ENCODE results near the gene AGAP2.

The AGAP2 gene

DNA sequence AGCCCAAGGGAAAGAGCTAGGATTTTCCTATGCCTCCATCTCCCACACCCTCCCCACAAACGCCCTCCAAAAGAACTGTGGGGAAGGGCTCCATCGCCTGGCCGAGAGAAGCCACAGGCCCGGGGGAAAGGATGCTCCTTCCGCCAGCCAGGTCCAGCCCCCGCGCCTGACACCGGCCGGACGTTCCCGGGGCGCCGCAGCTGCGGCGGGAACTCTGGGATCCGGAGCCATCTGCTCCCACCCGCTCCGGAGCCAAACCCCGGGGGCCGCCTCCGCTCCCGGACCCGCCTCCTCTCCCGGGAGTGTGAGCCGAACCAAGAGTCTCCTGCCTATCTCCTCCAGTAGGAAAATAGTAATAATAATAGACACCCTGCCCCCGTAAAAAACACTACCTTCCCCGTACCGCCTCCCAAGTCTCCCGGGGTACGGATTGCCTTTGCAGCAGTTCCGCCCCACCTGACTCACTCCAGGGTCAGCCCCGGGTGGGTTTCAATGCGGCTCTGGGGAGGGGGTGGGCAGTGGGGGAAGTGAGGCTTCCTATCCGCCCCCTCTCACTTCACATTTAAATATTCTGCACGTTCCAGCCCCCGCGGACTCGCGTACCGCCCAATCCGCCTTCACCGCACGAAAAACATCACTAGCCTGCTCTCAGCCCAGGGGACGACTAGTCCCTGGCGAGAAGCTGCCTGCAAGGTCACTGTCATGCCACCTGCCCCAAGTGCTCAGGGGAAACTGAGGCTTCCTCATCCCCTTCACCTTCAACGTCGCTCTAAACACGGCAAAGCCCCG lies 2.4 kb downstream of the AGAP2 start:
- no peak for DNase-seq

DNA sequence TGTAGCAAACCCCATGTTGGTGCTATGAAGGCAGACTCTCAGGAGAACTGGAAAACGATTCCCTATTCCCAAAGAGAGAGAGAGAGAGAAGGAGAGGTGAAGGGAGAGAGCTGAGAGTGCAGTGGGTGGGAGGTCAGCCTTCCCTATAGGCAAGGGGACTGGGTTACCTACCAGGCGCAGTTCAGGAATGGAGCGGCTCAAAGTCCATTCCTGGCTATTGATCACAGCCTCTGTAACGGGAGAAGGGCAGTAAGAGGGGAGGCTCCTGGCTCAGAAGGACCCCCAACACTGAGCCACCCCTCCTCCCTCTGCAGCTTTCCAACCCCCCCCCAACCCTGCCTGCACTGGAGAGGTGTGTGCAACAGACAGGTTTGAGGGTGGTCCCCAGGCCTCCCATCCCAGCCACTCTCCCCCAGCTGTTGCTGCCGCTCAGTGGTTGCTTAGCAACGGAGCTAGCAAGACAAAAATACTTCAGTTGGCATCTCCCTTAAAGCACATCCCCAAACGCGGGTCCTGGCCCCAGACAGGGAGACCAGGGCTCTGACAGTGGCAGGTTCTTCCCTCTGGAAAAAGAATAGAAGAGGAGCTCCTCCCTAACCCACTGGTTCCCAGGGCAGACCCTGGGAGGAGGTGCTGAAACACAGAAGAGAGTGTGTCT lies 3.2 kb downstream of the AGAP2 start:
- DNase-seq: no peak

DNA sequence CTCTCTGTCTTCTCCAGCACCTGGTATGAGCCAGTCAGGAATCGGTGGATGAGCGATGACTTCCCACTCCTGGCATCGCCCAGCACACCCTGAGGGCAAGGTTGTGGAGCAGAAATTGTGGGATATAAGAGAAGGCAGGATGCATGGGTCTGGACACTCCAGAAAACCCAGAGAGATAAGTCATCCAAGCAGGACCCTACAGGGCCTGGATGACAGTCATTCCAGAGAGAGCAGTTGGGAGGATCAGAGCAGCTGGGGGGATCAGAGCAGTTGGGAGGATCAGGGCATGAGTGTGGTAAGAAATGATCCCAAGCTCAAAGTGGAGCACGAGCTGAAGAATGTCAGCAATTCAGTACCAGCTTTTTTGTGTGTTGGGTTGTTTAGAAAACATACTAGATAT lies 4.0 kb downstream of the AGAP2 start:
- DNase-seq: no peak

DNA sequence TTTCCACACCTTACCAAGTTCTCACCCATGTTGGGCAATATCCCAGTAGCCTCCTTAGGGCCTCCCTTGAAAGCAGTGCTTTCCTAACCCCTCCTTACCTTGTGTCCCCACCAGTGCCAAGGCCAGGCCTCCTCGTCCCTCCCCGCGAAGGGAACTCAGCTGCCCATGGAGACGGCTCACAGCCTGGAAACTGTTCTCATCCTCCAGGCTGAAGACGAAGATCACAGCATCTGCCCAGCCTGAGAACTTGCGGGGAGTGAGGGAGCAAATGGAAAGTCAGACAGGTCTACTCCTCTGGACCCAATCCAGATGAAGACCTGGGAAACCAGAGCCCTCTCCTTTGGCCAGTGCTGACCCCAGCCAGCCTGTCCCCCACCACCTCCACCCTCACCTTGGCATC lies 4.6 kb downstream of the AGAP2 start:
- no peak for DNase-seq

DNA sequence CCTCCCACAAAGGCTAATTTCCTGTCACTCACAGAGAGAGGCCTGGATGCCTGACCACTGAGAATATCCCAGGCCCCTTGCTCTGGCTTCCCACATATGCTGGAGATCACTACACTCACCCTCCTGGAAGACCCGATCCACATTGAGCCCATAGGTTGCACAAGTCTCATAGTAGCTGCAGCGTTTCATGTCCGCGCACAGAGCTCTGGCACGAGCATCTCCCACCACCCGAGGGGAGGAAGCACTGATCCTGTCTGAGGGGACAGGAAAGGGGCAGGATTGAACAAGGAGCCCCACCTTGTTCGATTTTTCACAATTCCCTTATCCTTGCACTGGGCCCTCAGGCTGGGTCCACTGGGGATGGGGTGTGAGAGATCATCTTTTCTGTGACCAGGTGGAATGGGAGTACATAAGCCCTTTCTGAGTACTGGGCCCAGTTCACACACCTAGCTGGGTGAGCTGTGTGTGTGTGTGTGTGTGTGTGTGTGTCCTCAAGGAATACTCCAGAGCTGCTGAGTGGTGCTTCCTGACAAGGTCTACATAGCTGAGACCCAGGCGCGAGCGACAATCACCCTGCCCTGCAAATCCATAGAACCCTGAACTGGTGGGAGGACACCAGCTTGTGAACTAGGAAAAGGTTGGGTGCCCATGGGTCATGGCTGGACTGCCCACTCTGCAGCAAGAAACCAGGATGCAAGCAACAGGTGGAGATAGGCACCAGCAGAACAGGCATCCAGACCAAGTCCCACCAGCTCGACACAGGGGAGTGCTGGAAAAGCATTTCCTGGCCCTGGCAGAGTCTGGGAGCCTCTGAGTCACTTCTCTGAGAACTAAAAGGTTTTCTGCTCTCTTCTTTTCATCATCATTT lies 5.6 kb downstream of the AGAP2 start:
- DNase-seq: no peak

DNA sequence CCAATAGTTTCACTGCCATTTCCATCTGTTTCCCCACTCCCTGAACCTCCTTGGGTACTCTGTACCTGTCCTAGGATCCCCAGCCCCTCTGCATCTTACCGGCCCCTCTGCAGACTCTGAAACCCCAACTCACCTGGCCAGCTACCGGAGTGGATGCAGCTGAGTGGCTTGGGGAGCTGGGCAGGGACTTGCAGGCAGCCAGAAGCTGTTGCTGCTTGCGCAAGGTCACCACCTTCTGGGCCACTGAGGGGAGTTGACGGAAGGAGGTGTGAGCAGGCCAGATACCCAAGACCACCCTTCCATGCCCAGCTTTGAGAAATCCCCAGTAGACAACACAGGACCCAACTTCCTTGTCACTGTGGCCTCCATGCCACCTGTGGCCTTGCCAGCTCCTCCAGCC lies 6.3 kb downstream of the AGAP2 start:
- no peak for DNase-seq

DNA sequence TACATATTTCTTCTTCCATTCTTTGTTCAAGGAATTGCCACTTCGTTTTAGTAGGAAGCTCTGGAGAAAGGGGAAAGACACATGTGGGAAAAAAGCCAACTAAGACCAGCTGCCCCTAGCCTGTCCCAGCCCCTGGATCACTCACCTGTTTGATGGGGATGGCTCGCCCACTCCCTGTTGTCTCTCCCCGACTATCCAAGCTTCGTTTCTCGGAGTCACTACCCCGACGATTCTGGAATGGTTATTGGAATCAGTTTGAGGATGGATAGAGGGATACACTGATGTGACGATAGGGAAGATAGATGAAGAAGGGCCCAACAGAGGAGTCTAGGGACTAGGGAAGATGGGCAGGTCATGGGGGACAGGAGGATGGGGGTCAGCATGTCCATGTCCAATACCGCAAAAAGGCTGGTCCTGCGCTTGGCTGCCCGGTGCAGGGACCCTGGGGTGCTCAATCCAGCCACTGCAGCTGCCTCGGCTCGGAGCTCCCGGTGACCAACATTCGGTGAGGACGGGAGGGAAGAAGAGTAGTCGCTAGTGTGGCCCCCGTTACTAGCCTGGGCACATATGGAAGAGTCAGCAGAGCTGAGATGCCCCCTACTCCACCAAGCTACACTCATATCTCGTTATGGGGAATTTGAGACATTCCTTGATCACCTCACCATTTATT lies 7.0 kb downstream of the AGAP2 start:
- DNase-seq: no peak

DNA sequence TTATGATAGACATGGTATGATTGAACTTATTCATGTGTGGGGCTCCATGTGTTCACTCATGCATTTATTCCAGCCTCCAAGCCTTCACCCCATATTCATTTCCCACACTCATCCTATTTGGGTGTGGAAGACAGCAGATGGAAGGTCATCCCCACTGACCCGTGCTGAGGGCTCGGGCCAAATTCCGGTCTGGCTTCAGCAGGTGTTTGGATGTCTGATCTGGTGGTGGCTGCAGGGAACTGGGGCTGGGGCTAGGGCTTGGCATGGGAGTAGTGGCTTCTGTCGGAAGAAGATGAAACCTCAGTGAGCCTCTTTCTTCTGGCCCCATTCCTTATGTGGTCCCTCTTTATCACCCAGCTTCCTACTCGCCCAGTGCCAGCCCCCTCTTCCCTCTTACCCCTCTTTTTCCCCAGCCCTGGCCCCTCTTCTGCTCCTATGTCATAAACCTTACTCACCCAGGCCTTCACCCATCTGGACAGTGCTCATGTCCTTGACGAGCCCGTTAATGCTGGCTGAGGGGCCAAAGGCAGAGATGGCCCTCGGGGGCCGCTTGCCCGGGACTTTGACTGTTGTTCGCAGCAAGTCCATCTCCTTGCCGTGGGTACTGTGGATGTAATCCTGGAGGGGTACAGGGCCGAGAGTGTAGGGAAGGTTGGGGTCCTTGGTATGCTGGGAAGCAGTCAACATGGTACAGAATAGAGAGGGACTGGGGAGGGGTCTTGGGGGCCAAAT lies 8.0 kb downstream of the AGAP2 start:
- DNase-seq: no peak

DNA sequence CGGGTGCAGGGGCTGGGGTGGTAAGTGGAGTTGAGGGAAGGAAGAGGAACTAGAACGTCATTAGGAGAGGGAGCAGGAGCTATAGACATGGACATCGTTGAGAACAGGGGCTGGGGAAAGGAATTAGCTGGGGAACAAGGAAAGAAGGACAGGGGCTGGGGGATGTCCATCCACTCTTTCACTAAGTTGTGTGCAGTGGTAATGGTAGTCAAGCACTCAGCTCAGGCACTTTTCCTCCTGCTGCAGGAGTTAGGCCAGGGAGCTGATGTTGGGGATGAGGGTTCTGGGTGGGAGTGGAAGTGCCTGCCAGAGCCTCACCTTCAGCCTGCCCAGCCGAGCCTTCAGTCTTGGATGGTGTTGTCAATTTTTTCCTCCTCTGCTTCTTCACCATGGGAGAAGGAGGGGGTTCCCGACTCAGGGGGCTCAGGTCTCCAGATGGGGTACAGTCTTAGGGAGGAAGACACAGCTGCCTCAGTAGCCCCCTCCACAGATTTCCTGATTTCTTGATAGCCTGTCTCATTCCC lies 9.2 kb downstream of the AGAP2 start:
- DNase-seq: no peak

DNA sequence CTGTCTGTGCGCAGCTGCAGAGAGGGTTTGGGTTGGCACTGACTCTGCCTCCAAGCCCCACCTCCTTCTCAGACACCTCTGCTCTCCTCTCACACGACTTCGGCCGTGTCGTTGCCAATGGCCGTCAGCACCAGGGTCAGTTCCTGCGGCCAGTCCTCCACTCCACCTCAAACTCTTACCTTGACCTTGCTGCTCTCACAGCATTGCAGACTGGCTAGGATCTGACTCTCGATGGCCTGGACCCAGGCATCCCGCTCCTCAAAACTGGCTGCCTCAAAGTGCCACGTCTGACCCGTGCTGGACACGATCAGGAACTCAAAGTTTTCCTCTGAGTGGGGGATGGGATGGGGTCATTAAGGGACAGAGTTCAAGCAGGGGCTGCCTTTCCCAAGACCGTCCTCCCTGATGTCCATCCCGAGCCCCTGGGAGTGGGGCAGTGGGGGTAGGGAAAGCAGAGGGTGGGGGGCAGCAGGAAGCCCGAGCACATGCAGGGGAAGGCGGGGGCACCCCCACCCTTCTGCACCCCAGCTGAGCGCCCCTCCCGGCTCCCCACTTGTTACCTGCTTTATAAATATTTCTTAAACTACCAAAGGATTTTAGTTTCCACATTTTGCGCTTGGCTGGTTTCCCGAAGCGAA lies 10.7 kb downstream of the AGAP2 start:
- DNase-seq: no peak

DNA sequence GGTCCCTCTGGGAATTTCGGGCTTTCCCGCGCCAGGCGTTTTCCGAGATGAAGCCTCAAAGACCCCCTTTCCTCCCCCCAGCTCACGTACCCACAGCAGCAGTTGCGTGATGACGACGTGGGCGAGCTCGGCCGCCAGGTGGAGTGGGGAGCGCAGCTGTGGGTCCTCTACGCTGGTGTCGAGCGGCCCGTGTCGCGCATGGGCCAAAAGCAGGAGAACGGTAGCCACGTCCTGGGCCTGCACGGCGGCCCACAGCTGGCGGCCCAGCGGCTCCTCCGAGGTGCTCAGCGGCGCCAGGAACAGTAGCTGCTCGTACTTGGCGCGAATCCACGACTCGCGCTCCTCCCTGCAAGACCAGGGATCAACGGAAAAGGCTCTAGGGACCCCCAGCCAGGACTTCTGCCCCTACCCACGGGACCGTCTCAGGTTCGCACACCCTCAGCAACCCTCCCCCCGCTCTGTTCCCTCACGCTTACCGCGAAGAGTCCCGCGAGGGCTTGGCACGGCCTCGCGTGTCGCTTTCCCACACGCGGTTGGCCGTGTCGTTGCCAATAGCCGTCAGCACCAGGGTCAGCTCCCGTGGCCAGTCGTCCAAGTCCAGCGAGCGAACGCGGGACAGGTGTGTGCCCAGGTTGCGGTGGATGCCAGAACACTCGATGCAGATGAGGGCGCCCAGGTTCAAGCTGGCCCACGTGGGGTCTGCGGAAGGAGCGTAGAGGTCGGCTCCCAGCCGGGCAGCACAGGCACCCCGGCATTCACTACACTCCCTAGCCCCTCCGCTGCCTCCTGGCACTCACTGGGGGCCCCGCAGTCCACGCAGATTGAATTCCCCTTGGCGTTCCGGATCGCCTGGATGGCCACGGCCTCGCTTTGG lies 11.4 kb downstream of the AGAP2 start:
- no peak for DNase-seq

DNA sequence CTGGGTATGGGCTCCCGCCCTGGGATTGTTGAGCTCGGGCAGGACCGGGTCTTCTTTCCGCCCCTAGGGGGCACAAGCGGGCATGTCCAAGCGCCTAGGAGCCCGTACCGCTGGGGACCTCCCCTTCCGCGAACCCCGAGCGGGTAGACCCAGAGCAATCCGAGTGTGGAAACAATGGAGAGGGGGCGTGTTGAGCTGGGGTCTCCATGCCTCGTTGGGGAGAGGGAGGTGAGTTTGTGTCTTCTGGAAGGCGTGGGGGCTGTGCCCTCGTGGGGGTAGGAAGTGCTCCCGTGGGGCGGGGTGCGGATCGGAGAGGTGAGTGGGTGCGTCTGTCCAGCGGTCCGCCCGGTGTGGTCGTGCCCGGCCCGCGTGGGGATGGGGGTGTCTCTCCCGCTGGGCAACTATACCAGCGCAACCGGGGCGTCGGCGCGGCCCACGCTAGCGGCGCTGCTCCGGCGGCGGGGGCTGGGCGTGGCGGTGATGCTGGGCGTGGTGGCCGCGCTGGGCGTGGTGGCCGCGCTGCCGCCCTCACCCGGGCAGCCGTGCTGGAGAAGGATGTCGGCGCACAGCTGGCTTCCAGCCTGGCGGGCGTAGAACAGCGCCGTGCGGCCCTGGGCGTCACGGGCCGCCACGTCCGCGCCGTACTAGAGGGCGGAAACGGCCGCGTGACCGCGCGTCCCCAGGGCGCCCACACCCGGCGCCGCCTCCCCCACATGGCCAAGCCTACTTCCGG lies 12.2 kb downstream of the AGAP2 start:
- DNase-seq: peak; percentile 13

DNA sequence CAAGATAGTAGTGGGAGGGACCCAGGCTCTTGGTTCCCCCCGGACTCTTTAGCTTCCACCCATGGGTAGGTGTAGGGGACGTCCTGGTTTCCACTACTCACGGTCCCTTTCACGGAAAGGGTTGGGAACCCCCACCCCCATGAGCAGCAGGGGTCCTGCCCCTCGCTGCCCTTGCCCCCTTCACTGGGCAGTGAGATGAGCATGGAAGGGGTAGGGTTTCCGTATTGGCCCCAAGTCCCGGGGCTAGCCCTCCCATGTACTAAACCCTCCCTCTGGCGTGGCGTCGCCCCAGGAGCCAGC lies 12.7 kb downstream of the AGAP2 start:
- DNase-seq: no peak

DNA sequence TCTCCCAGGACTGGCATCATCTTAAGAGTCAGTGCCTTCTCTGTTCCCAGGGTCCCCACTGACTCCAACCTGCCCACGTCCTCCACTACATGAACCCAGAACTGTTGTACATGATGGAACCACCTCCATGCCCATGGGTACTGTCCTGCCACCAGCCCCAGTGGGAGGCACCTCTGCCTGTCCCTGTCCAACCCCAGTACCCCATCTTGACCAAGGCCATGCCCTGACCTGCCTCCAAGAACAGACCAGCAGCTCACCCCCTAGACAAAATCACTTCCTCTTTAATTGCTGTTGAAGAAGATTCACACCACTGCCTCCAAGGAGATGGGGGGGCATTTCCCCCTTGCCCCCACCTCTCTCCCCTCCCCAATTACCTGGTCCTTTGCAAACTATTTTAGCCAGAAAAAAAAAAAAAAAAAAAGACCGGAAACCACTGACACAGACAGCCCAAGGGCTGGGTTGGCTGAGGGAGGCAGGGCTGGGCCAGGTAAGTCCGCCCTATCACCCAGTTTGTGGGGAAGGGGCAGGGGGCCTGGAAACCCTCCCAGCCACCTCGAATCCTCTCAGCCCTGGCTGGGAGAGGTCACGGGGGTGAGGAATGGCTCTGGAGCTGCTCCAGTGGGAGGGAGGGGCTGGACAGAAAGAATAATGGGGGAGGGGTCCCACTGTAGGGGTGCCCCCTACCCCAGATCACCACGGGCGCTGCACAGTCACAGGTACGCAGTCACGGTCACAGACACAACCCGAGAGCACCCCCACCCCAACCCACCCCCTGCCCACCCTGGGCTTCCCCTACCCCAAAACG lies 13.4 kb downstream of the AGAP2 start:
- no peak for DNase-seq

DNA sequence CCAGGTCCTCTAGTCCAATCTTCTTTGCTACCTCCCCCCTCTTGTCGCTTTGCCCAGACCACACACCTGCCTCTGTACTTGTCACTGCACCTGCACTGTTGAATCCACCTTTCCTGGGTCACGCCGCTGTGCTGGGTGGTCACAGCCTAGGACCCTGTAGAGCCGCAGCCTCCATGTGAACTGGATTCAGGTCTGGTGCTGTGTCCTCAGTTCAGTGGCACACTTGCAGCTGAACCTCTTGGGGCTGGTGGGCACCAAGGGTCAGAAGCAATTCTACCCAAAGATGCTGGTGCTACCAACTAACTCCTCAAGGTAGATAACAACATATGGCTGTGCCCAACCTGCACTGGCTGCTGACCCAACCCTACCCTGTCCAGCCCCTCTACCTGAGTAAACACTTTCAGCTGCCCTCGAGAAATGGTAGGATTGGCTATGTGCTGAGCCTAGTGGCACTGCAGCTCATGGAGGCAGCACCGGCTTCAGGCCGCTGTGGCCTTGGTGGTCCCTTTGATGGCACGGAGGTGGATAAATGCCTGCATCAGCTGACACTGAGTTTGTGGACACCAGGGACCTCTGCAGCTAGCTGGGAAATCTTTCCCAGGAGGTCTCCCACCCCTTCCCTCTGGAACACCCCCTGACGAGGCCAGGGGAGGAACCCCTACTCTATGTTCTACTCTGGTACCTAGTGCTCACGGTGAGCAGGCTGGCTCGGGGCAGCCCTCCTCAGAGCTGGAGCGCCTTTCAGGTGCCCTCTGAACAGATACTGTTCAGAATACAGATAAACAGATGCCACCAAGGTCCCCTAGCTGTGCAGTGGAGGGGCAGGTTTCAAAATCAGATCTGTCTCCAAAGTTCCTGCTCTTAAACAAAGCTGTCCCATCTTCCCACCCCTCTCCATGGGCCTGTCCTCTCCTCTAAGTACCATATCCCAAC lies 14.3 kb downstream of the AGAP2 start:
- DNase-seq: no peak

DNA sequence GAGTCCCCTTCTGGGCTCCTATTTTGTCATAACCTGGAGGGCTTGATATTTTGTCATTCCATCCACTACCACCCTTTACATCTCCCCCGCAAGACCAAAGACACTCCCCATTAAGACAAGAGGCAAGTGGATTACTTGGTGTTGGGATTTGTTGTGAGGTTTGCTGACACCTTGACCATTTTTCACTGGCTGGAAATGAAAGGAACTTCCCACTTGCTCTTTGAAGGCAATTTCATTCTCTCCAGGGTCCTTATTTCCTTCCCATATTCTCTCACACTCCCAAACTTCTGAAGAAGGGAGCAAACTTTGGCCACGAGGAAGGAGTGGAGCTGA lies 14.9 kb downstream of the AGAP2 start:
- no peak for DNase-seq

DNA sequence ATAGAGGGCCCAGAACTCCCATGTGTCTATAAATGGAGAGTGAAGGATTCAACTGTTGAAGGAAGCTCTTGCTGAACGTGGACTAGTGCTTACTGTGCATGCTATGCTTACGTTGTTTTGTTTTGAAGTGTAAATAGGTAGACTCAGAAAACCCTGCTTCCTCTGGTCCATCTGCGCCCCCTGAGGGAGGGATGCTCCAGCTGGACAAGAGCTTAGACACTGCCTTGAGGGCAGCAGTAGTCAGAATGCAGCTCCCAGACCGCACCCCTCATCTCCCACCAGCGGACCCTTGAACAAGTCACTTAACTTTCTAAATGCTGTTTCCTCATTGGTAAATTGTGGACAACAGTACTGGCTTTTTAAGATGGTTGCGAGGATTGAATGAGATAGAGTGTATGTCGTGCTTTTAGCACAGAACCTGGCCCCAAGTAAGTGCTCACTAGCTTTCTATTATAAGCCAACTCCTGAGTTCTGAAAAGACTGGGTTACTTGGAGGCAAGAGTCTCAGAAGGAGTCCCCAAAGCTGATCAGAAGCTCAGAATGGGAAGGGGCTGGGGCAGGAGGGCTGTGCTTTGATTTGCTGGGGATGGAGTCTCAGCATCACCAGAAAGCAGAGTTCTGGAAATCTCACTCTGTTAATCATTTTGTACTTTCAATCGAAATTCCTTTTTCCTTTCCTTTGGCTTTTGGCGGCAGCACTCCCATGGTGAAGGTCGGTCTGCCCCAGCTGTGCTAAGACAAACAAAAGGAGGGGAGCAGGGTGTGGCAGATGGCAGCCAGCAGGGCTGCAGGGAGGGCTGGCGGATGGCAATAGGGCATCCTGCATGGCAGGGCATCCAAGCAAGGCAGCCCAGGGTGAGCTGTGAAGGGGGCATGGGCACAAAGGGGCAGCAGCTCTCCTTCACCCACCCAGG lies 15.6 kb downstream of the AGAP2 start:
- no peak for DNase-seq

Measured in effector CD8-positive, alpha-beta T cell (primary cell).